ENCODE measurements around the gene TMEM108. TPM values are rescaled to one million over a fixed set of nuclear protein-coding genes. Genes with fewer than 3 reads are reported as not detected.

Gene TMEM108
- total and polyA plus RNA-seq, 8 donors: 0.37 to 2.1 (median 0.84) TPM; not detected in 2

DNA sequence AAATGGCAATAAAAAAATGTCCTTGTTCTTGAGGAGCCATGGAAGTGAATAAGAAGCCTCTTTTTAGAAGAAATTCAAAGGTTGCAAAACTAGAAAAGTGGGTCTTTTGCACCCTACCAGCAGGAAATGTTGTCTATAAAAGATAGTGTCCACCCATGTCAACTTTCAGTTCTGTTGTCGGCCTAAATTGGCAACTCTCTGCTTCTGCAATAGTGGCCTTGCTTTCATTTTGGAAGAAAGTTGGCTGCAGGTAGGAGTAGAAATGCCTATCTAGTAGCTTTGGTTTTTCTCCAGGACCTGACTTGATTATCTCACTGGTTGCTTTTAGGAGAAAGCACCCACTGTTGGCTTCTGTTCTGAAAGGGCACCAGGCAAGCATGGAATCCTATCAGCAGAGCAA is 85.4 kb downstream of the TMEM108 start:
- WGBS, 5 donors: 26 to 83% (median 46%) methylated on average over 1 of the region's 1 CpG
- intact Hi-C loops (cut with DNase I; ENCODE audit: low total_unique reads): no loop called here
- Histone ChIP-seq H3K36me3 (no peaks in the 10 kb centered on the region), H3K4me3 (no peak overlapping the region), H3K27me3 (no peaks in the 10 kb centered on the region), H3K4me1 (peaks cover 0 to 13% (median 0%) of the 10 kb centered on the region in 4 donors), H3K27ac (no peak overlapping the region), H3K9me3 (no peaks in the 10 kb centered on the region)
- TF ChIP-seq EP300 (IDR thresholded peaks at IDR 0.05) (no peak), POLR2AphosphoS5 (IDR thresholded peaks at IDR 0.05) (no peak), POLR2A (IDR thresholded peaks at IDR 0.05) (no peak)
- TF ChIP-seq, protein P1, sequence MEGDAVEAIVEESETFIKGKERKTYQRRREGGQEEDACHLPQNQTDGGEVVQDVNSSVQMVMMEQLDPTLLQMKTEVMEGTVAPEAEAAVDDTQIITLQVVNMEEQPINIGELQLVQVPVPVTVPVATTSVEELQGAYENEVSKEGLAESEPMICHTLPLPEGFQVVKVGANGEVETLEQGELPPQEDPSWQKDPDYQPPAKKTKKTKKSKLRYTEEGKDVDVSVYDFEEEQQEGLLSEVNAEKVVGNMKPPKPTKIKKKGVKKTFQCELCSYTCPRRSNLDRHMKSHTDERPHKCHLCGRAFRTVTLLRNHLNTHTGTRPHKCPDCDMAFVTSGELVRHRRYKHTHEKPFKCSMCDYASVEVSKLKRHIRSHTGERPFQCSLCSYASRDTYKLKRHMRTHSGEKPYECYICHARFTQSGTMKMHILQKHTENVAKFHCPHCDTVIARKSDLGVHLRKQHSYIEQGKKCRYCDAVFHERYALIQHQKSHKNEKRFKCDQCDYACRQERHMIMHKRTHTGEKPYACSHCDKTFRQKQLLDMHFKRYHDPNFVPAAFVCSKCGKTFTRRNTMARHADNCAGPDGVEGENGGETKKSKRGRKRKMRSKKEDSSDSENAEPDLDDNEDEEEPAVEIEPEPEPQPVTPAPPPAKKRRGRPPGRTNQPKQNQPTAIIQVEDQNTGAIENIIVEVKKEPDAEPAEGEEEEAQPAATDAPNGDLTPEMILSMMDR (IDR thresholded peaks at IDR 0.05): no peak
- no peak for DNase-seq

- Histone ChIP-seq H3K27ac (no peak overlapping the region), H3K36me3 (no peaks in the 10 kb centered on the region), H3K27me3 (no peaks in the 10 kb centered on the region), H3K9me3 (no peaks in the 10 kb centered on the region), H3K4me3 (no peak overlapping the region), H3K4me1 (peaks cover 0 to 13% (median 0%) of the 10 kb centered on the region in 4 donors)
- DNase-seq: peak; percentile 64 to 70
- TF ChIP-seq EP300 (IDR thresholded peaks at IDR 0.05): no peak
- intact Hi-C loops (cut with DNase I; ENCODE audit: low total_unique reads): no loop called here
- WGBS, 5 donors: 16 to 33% (median 22%) methylated on average over 6 of the region's 6 CpGs
Observed at GRCh38 chr3:133124511-133124910, 86.3 kb downstream of the TMEM108 start.

DNA sequence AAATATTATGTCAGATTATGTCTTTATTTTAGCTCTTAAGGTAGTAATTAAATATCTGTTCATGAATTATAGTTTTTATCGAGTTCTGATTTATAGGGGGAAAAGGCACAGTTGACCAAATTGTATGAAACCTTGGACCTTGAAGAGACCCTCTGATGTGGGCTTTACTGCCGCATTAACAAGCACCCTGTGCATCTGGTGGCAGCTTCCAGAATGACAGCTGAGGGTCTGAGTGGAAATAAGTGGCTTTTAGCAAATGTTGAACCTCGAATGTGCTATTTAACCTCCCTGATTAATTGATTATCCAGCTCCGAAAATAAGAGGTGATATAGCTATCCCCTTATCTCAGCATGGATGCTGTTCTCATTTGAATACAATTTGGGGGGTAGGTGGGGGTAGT is 87.0 kb downstream of the TMEM108 start:
- peaks cover 0 to 13% (median 0%) of the 10 kb centered on the region in 4 donors for H3K4me1 ChIP-seq
- no peak for TF ChIP-seq POLR2AphosphoS5 (IDR thresholded peaks at IDR 0.05)
- no peak for TF ChIP-seq POLR2A (IDR thresholded peaks at IDR 0.05)
- TF ChIP-seq, protein P1 (IDR thresholded peaks at IDR 0.05): no peak
- TF ChIP-seq EP300 (IDR thresholded peaks at IDR 0.05): no peak
- WGBS, 5 donors: 51 to 64% (median 62%) methylated on average over 4 of the region's 4 CpGs
- intact Hi-C loops (cut with DNase I; ENCODE audit: low total_unique reads): no loop called here
- H3K9me3 ChIP-seq: no peaks in the 10 kb centered on the region
- H3K27me3 ChIP-seq: no peaks in the 10 kb centered on the region
- no peak overlapping the region for H3K4me3 ChIP-seq
- H3K27ac ChIP-seq: no peak overlapping the region
- H3K36me3 ChIP-seq: no peaks in the 10 kb centered on the region
- no peak for DNase-seq

GRCh38 chr3:133125802-133126201 is 87.6 kb downstream of the TMEM108 start:
- Histone ChIP-seq H3K27me3 (no peaks in the 10 kb centered on the region), H3K9me3 (no peaks in the 10 kb centered on the region), H3K27ac (no peak overlapping the region), H3K36me3 (no peaks in the 10 kb centered on the region), H3K4me1 (peaks cover 0 to 13% (median 0%) of the 10 kb centered on the region in 4 donors), H3K4me3 (no peak overlapping the region)
- 56 to 75% (median 70%) methylated on average over 2 of the region's 2 CpGs for WGBS, 5 donors
- no peak for TF ChIP-seq POLR2AphosphoS5 (IDR thresholded peaks at IDR 0.05)
- TF ChIP-seq, protein P1 (IDR thresholded peaks at IDR 0.05): no peak
- TF ChIP-seq POLR2A (IDR thresholded peaks at IDR 0.05): no peak
- intact Hi-C loops (cut with DNase I; ENCODE audit: low total_unique reads): no loop called here
- DNase-seq: no peak

- no peaks in the 10 kb centered on the region for H3K36me3 ChIP-seq
- intact Hi-C loops (cut with DNase I; ENCODE audit: low total_unique reads): no loop called here
- 73 to 85% (median 81%) methylated on average over 2 of the region's 2 CpGs for WGBS, 5 donors
- H3K4me3 ChIP-seq: no peak overlapping the region
- no peaks in the 10 kb centered on the region for H3K27me3 ChIP-seq
- H3K9me3 ChIP-seq: no peaks in the 10 kb centered on the region
- peaks cover 0 to 13% (median 0%) of the 10 kb centered on the region in 4 donors for H3K4me1 ChIP-seq
- DNase-seq: no peak
- TF ChIP-seq POLR2AphosphoS5 (IDR thresholded peaks at IDR 0.05) (no peak), POLR2A (IDR thresholded peaks at IDR 0.05) (no peak), EP300 (IDR thresholded peaks at IDR 0.05) (no peak)
- TF ChIP-seq, protein P1 (IDR thresholded peaks at IDR 0.05): no peak
- no peak overlapping the region for H3K27ac ChIP-seq
Observed at GRCh38 chr3:133127381-133127780, 89.2 kb downstream of the TMEM108 start.
